Central memory CD4-positive, alpha-beta T cell (primary cell): ENCODE results near the gene TMEM123.
A peak's percentile ranks its signal among the peaks of the same experiment; 100 is the strongest.

Experiments used
- DNase-seq: peaks from one replicate; pipeline ENCODE4 v3.0.0; 2022

TMEM123 gene

GRCh38 chr11:102357116-102357515, 95.4 kb downstream of the TMEM123 start:
- DNase-seq: no peak

GRCh38 chr11:102347462-102348370, 104.8 kb downstream of the TMEM123 start:
- DNase-seq: peak; percentile 28

- DNase-seq: peak; percentile 95
These were observed 105.7 kb downstream of the TMEM123 start, which contains the start of gene BIRC2 for GRCh38 chr11:102346748-102347461. Gene BIRC2 (plus strand): TSS chr11:102347214. CDS start chr11:102349855, 2,641 bp downstream.

GRCh38 chr11:102346456-102346747, 106.2 kb downstream of the TMEM123 start:
- no peak for DNase-seq
